ENCODE measurements around the gene ATP2A3.

DNA sequence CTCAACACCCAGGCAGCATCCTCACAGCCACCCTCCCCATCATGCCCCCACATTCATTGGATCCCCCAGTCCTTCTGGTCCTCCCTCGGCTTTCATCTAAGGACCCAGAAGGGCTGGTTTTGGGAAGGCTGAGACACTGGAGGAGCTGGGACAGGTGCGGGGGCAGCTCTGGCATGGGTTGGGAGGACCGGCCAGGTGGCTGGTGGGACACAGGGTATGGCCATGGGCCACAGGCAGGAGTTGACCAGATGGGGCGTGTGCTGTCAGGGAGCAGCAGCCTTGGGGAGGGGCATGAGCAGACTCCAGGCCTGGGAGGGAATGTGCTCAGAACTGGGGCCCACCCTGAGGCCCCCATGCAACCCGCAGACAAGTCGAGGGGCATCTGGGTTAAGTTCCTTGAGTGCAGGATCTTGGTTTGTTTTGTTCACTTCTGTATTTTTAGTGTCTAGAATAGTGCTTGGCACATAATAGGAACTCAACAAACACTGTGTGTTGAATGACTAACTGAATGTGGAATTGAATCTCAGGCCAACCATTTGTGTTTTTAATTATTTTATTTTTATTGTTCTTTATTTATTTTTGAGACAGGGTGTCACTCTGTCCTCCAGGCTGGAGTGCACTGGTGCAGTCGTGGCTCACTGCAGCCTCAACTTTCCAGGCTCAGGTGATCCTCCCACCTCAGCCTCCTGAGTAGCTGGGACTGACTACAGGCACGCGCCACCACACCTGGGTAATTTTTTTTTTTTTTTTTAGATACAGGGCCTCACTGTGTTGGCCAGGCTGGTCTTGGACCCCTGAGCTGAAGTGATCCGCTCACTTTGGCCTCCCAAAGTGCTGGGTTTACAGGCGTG lies 53.6 kb downstream of the ATP2A3 start:
- TF ChIP-seq, protein P1, sequence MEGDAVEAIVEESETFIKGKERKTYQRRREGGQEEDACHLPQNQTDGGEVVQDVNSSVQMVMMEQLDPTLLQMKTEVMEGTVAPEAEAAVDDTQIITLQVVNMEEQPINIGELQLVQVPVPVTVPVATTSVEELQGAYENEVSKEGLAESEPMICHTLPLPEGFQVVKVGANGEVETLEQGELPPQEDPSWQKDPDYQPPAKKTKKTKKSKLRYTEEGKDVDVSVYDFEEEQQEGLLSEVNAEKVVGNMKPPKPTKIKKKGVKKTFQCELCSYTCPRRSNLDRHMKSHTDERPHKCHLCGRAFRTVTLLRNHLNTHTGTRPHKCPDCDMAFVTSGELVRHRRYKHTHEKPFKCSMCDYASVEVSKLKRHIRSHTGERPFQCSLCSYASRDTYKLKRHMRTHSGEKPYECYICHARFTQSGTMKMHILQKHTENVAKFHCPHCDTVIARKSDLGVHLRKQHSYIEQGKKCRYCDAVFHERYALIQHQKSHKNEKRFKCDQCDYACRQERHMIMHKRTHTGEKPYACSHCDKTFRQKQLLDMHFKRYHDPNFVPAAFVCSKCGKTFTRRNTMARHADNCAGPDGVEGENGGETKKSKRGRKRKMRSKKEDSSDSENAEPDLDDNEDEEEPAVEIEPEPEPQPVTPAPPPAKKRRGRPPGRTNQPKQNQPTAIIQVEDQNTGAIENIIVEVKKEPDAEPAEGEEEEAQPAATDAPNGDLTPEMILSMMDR (IDR thresholded peaks at IDR 0.05): no peak
- TF ChIP-seq POLR2A (IDR thresholded peaks at IDR 0.05): no peak
